Activated CD4-positive, alpha-beta T cell treated with anti-CD3 and anti-CD28 coated beads for 36 hours (primary cell): ENCODE results near the gene CORIN. TPM values are rescaled to one million over a fixed set of nuclear protein-coding genes. Genes with fewer than 3 reads are reported as not detected.

Experiments used
- ATAC-seq: fragments of 200-7000 bp; cut with Tn5 transposase; one replicate; pipeline ENCODE4 v1.10.0; 2021; ENCODE audit warnings: mild to moderate bottlenecking, moderate library complexity
- CTCF ChIA-PET: fragments of 350-600 bp; sonication (Branson Sonifier 250); formaldehyde crosslinking; loops from one replicate; lab custom pipeline; 2021; ENCODE audit warnings: antibody characterized with exemption; lab: Charles Lee
- POLR2A ChIA-PET: fragments of 350-600 bp; sonication (Branson Sonifier 250); formaldehyde crosslinking; loops from one replicate; lab custom pipeline; 2021; ENCODE audit warnings: antibody characterized with exemption, inconsistent platforms; lab: Charles Lee
- DNase-seq: peaks from one replicate; pipeline ENCODE4 v3.0.0-alpha.2; 2020
- H3K27ac Mint-ChIP-seq: one replicate; pipeline ENCODE4 v1.8.0; 2021; ENCODE audit warnings: mixed read lengths
- H3K27me3 Mint-ChIP-seq: one replicate; pipeline ENCODE4 v1.8.0; 2021; ENCODE audit warnings: mixed read lengths
- H3K36me3 Mint-ChIP-seq: one replicate; pipeline ENCODE4 v1.8.0; 2021; ENCODE audit warnings: low read depth, mixed read lengths
- H3K4me1 Mint-ChIP-seq: one replicate; pipeline ENCODE4 v1.8.0; 2021; ENCODE audit warnings: mixed read lengths
- H3K4me3 Mint-ChIP-seq: one replicate; pipeline ENCODE4 v1.8.0; 2021; ENCODE audit warnings: mild to moderate bottlenecking, moderate library complexity, mixed read lengths
- H3K9me3 Mint-ChIP-seq: one replicate; pipeline ENCODE4 v1.8.0; 2021; ENCODE audit warnings: low read depth, mixed read lengths
- intact Hi-C, 2 experiments: fragments of 100-400 bp; cut with DNase I in 1 of 2; cut with micrococcal nuclease in 1 of 2; formaldehyde crosslinking; loops; one replicate each; pipeline versions ENCODE4 v1.14.2 to v1.15.1; 2022 to 2024; cut with DNase I, micrococcal nuclease
- total RNA-seq, 2 experiments: library from RNA; stranded (reverse); gene quantifications; one replicate each; pipeline ENCODE4 v1.2.3, GENCODE V29; 2021

CORIN gene
- total RNA-seq, 2 experiments from 2014 or later: not detected

DNA sequence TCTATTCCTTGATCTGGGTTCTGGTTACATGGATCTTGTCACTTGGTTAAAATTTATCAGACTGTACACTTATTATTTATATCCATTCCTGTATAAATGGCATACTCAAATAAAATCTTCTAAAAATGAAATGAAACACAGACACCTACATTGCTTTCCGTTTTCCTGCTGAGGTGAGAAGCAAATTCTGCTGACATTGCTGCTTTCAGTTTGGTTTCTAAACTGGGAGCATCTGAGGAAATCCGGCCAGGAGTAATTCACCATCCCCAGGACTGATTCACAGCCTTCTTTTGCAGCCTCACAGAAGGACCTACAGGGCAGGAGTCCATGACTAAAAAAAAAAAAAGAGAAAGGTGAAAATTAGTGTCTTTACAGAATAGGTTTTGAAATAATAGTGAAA lies 93.6 kb downstream of the CORIN start:
- H3K27ac Mint-ChIP-seq: no peak overlapping the region
- no peak overlapping the region for H3K4me3 Mint-ChIP-seq
- intact Hi-C loops: no loop called here
- H3K27me3 Mint-ChIP-seq: peaks cover 2% of the 10 kb centered on the region
- no peak for ATAC-seq
- ChIA-PET CTCF (interaction anchor here (0.6 to 1.3 kb wide), 3 partner anchors 56 to 95 kb away, joined by 3 to 6 read pairs (median 5); no protein-coding TSS in a partner anchor), POLR2A (no interaction called here)
- H3K9me3 Mint-ChIP-seq: peaks cover 9% of the 10 kb centered on the region
- peaks cover 5% of the 10 kb centered on the region for H3K4me1 Mint-ChIP-seq
- no peak for DNase-seq
- H3K36me3 Mint-ChIP-seq: peaks cover 2% of the 10 kb centered on the region

DNA sequence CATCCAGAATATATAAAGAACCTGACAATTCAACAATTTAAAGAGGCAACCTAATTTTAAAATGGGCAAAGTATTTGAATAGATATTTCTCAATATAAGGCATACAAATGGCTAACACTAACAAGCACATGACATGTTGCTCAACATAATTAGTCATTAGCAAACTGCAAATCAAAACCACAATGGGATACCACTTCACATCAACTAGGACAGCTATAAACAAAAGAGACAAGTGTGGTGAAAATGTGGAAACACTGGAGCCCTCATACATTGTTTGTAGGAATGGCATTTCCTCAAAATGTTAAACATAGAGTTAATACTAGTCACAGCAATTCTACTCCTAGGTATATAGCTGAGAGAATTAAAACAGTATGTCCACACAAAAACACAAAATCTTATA lies 96.7 kb downstream of the CORIN start:
- DNase-seq (no peak), ATAC-seq (no peak)
- Mint-ChIP-seq H3K36me3 (peaks cover 4% of the 10 kb centered on the region), H3K4me3 (no peak overlapping the region), H3K27me3 (peaks cover 6% of the 10 kb centered on the region), H3K27ac (no peak overlapping the region), H3K9me3 (peaks cover 18% of the 10 kb centered on the region), H3K4me1 (peaks cover 5% of the 10 kb centered on the region)
- intact Hi-C loops: no loop called here
- ChIA-PET CTCF (interaction anchor here (0.8 to 1.1 kb wide), 2 partner anchors 28 to 192 kb away, joined by 4 read pairs; no protein-coding TSS in a partner anchor), POLR2A (no interaction called here)

DNA sequence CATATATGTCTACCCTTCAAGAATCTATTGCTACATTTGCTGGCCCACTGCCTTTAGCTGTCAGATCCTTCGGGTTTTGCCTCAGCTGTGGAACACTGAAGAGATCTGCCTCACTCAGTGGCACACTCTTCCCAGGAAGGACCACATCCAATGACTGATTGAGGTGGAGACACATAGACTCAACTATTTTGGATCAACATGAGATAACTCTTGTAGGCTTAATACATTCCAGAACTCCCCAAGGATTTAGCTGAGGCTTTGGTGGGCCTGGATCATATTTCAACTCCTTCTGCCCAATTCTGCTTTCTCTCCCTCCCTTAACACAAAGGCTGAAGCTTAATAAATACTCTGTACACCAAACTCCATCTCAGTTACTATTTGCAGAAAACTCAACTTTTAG lies 100.5 kb downstream of the CORIN start:
- ChIA-PET POLR2A (no interaction called here), CTCF (interaction anchor here (0.8 kb wide), 1 partner anchor 9 kb away, joined by 5 read pairs; no protein-coding TSS in a partner anchor)
- ATAC-seq (no peak), DNase-seq (no peak)
- no peak overlapping the region for H3K27ac Mint-ChIP-seq
- H3K4me1 Mint-ChIP-seq: no peaks in the 10 kb centered on the region
- H3K36me3 Mint-ChIP-seq: peaks cover 4% of the 10 kb centered on the region
- intact Hi-C loops: no loop called here
- no peak overlapping the region for H3K4me3 Mint-ChIP-seq
- H3K27me3 Mint-ChIP-seq: peaks cover 10% of the 10 kb centered on the region
- H3K9me3 Mint-ChIP-seq: peaks cover 14% of the 10 kb centered on the region

DNA sequence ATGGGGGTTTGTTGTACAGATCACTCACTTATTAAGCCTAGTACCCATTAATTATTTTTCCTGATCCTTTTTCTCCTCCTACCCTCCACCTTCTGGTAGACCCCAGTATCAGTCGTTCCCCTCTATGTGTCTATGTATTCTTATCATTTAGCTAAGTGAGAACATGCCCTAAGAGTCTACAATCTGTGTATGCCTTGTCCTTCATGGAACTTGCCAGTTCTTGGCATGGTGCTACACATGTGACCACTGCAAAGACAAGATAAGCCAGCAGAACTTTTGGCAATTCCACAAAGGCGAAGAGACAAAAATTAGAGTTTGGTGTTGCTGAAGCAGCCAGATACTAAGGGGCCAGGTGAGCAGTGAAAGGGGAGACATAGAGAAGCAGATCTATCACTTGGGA lies 101.3 kb downstream of the CORIN start:
- ChIA-PET CTCF (no interaction called here), POLR2A (interaction anchor here (0.6 kb wide), 1 partner anchor 79 kb away, joined by 4 read pairs; no protein-coding TSS in a partner anchor)
- DNase-seq (no peak), ATAC-seq (no peak)
- Mint-ChIP-seq H3K9me3 (peaks cover 14% of the 10 kb centered on the region), H3K27me3 (peaks cover 13% of the 10 kb centered on the region), H3K4me3 (no peak overlapping the region), H3K4me1 (no peaks in the 10 kb centered on the region), H3K36me3 (peaks cover 4% of the 10 kb centered on the region), H3K27ac (no peak overlapping the region)
- intact Hi-C loops: no loop called here

DNA sequence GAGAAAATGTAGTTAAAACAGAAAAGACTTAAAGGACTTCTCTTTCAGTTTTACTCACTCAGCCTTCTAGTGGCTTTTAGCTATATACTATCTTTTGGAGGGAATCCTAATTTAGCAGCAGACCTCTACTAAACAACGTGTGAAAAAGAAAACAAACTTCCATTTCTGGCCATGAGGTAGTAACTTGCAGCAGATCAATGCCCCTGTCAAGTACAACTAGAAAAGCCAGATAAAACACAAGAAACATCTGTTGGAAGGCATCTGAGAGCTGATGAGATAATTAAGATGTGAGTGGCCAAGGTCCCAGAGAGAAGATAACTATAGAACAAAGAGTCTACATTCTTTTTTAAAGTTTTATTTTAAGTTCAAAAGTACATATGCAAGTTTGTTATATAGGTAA lies 101.7 kb downstream of the CORIN start:
- no peak overlapping the region for H3K27ac Mint-ChIP-seq
- H3K4me3 Mint-ChIP-seq: no peak overlapping the region
- no peak for ATAC-seq
- peaks cover 15% of the 10 kb centered on the region for H3K27me3 Mint-ChIP-seq
- H3K4me1 Mint-ChIP-seq: no peaks in the 10 kb centered on the region
- H3K36me3 Mint-ChIP-seq: peaks cover 4% of the 10 kb centered on the region
- H3K9me3 Mint-ChIP-seq: peaks cover 14% of the 10 kb centered on the region
- no peak for DNase-seq
- POLR2A ChIA-PET: no interaction called here
- CTCF ChIA-PET: no interaction called here
- intact Hi-C loops: no loop called here

DNA sequence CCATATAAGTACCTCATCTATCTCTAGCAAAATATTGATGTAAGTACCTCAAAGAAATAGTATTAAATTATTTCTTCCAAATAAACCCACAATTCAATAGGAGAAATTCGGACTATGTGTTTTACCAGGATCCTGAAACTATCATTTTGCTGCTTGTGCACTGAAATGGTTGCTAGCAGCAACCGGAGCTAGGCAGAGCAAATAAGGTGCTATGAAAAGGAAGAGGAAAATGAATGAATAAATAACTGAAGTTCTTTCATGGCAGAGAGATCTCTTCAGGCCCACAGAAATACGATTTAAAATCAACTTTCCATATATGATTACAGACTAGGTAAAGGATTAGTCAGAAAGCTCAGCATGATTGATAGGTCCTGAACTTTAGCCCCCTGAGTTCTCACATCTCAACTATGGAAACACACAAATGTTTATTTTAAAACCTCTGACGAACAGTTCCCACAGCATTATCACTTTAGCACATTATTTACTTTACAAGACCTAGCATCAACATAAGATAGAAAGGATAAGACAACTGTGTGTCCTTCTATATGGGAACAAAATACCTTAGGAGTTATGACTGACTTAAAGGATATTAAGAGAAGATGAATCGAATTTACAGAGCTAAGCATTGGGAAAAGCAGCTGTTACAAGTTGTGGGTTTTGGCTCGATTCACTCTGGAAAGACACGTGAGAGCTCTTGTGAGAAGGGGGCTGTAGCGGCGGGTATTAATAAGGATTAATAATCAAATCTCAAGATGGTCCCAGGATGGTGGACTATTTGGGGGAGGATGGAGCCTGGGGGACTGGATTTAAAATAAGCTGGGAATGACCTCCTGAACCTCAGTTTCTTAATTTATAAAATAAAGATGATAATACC lies 104.3 kb downstream of the CORIN start:
- ATAC-seq (no peak), DNase-seq (no peak)
- Mint-ChIP-seq H3K9me3 (peaks cover 6% of the 10 kb centered on the region), H3K27me3 (peaks cover 18% of the 10 kb centered on the region), H3K36me3 (no peaks in the 10 kb centered on the region), H3K4me3 (no peak overlapping the region), H3K4me1 (no peaks in the 10 kb centered on the region), H3K27ac (no peak overlapping the region)
- CTCF ChIA-PET: interaction anchor here (0.6 kb wide), 1 partner anchor 301 kb away, joined by 3 read pairs; no protein-coding TSS in a partner anchor
- intact Hi-C loops: no loop called here
- POLR2A ChIA-PET: no interaction called here

DNA sequence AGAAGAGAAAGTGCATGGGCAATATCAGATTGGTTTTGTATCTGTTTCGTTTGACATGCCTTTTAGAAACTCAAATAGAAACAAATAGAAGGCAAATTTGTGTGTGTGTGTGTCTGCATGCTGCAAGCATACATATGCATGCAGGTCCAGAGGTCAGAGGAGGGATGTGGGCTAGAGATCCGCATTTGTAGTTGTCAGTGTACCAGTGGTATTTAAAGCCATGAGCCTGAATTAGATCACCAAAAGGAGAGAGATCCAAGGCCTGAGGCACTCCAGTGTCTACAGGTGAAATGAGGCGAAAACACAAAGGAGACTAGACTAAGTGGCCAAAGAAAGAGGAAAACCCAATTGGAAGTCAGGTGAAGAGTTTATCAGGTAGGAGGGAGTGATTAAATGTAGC lies 106.7 kb downstream of the CORIN start:
- Mint-ChIP-seq H3K27me3 (peaks cover 17% of the 10 kb centered on the region), H3K4me3 (no peak overlapping the region), H3K27ac (no peak overlapping the region), H3K4me1 (no peaks in the 10 kb centered on the region), H3K9me3 (no peaks in the 10 kb centered on the region), H3K36me3 (no peaks in the 10 kb centered on the region)
- POLR2A ChIA-PET: no interaction called here
- DNase-seq (no peak), ATAC-seq (no peak)
- CTCF ChIA-PET: no interaction called here
- intact Hi-C loops: no loop called here

DNA sequence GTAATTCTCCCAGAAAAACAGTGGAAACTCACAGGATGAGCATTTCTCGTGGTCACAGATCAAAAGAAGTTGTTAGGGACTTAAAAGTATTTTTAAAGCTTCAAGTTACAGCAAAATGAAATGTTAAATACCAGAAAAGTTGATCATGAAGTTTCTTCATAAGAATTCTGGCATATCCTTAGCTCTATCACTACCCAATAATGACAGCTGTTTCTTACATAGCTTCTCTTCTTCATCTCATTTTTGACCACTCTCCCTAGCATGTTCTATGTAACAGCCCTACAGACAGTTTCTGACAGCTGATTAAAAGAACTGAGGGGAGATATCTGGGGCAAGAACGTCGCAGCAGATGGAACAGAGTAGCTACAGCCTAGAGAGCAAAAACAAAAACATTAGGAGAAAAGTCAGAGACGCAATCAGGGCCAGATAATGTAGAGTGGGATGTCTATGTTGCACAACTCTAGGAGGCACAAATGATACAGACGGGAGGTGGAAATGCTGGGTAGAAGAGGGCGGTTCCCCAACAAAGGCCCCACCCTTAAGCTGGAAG lies 108.7 kb downstream of the CORIN start:
- DNase-seq (no peak), ATAC-seq (no peak)
- intact Hi-C loops: no loop called here
- ChIA-PET POLR2A (no interaction called here), CTCF (interaction anchor here (0.7 kb wide), 1 partner anchor 10 kb away, joined by 3 read pairs; no protein-coding TSS in a partner anchor)
- H3K36me3 Mint-ChIP-seq: no peaks in the 10 kb centered on the region
- H3K4me1 Mint-ChIP-seq: no peaks in the 10 kb centered on the region
- H3K27me3 Mint-ChIP-seq: peaks cover 18% of the 10 kb centered on the region
- H3K9me3 Mint-ChIP-seq: no peaks in the 10 kb centered on the region
- no peak overlapping the region for H3K27ac Mint-ChIP-seq
- no peak overlapping the region for H3K4me3 Mint-ChIP-seq

DNA sequence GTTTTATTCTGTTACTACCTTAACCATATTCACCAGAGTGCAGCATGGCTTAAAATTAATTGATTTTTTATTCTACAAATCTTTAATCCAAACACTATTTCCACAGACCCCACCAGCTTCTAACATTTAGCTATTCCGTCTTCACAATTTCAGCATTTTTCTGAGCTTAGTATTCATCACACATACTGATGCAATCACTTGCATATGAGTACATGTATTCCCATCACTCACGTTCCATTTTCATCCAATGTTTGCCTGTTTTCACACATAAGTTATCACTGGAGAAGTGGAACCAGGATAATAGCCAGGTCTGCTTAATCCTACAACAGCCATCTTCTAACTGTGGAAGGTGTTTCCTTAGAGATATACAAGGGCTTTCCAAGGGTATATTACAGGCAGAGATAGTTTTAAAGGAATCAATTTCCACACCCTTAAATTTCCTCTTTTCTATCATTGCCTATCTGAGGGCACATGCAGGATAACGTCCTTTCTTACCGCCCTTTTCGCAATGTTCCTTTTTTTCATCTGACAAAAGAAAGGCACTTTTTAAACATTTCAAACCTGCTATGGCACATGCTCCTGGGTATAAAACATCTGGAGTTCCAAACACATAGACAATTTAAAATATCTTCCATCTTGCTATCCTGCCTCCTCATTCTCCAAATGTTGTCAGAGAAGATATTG lies 115.8 kb downstream of the CORIN start:
- intact Hi-C loops: no loop called here
- POLR2A ChIA-PET: no interaction called here
- no peak overlapping the region for H3K4me3 Mint-ChIP-seq
- no peak overlapping the region for H3K27ac Mint-ChIP-seq
- CTCF ChIA-PET: interaction anchor here (0.7 kb wide), 1 partner anchor 16 kb away, joined by 3 read pairs; no protein-coding TSS in a partner anchor
- no peaks in the 10 kb centered on the region for H3K36me3 Mint-ChIP-seq
- peaks cover 25% of the 10 kb centered on the region for H3K27me3 Mint-ChIP-seq
- no peak for ATAC-seq
- DNase-seq: no peak
- H3K9me3 Mint-ChIP-seq: no peaks in the 10 kb centered on the region
- H3K4me1 Mint-ChIP-seq: no peaks in the 10 kb centered on the region

DNA sequence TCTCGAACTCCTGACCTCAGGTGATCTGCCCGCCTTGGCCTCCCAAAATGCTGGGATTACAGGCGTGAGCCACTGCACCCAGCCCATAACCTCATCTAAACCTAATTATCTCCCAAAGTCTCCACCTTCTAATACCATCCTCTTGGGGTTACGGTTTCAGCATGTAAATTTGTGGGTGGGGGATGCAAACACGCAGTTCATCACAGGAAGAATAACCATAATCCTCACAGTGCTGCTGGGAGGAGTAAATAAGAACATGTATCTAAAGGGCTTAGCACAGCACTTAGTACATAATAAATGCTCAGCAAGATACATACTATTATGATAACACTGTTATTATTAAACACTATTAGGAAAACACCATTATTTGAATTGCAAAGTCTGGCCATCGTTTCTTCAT lies 116.4 kb downstream of the CORIN start:
- ATAC-seq (no peak), DNase-seq (no peak)
- POLR2A ChIA-PET: no interaction called here
- H3K4me1 Mint-ChIP-seq: no peaks in the 10 kb centered on the region
- no peaks in the 10 kb centered on the region for H3K36me3 Mint-ChIP-seq
- intact Hi-C loops: no loop called here
- H3K4me3 Mint-ChIP-seq: no peak overlapping the region
- H3K27ac Mint-ChIP-seq: no peak overlapping the region
- CTCF ChIA-PET: no interaction called here
- H3K9me3 Mint-ChIP-seq: no peaks in the 10 kb centered on the region
- H3K27me3 Mint-ChIP-seq: peaks cover 25% of the 10 kb centered on the region

DNA sequence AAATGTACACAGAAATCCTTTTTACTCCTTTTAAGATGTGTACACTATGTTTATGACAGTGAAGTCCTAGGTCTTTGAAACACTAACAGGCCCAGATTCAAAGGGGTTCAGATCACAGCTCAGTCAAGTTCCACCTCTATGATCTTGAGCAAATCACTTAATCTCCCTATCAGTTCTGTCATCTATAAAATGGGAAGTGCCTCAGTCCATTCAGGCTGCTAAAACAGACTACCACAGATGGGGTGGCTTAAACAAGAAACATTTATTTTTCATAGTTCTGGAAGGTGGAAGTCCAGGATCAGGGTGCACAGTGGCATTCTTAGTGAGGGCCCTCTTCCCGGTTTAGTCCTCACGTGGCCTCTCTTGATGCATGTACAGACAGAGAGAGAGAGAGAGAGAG lies 117.1 kb downstream of the CORIN start:
- peaks cover 25% of the 10 kb centered on the region for H3K27me3 Mint-ChIP-seq
- H3K4me1 Mint-ChIP-seq: no peaks in the 10 kb centered on the region
- DNase-seq: no peak
- POLR2A ChIA-PET: no interaction called here
- no peaks in the 10 kb centered on the region for H3K36me3 Mint-ChIP-seq
- no peak overlapping the region for H3K27ac Mint-ChIP-seq
- no peak for ATAC-seq
- CTCF ChIA-PET: interaction anchor here (0.7 kb wide), 1 partner anchor 178 kb away, joined by 3 read pairs; no protein-coding TSS in a partner anchor
- intact Hi-C loops: no loop called here
- no peaks in the 10 kb centered on the region for H3K9me3 Mint-ChIP-seq
- H3K4me3 Mint-ChIP-seq: no peak overlapping the region
